Endothelial cell of umbilical vein (primary cell): Measurements from ENCODE around the gene PIP4K2C. TPM values are rescaled to one million over a fixed set of nuclear protein-coding genes. Genes with fewer than 3 reads are reported as not detected.

Experiments used
- BruUV-seq: library from RNA; stranded (reverse); fragments of 400-500 nt; replicated peaks from 2 replicates; lab custom pipeline; 2021; lab: Mats Ljungman, UMichigan
- CTCF ChIA-PET: fragments of 300-600, 350-600 bp; sonication (Branson Sonifier 250); formaldehyde crosslinking; loops from one replicate; lab custom pipeline; 2021; ENCODE audit warnings: antibody characterized with exemption, inconsistent platforms; lab: Charles Lee
- POLR2A ChIA-PET: fragments of 300-600, 350-600 bp; sonication (Branson Sonifier 250); formaldehyde crosslinking; loops from one replicate; lab custom pipeline; 2021; ENCODE audit warnings: antibody characterized with exemption, inconsistent platforms; lab: Charles Lee
- DNase-seq: peaks from one replicate; pipeline ENCODE4 v3.0.0-alpha.2; 2011; ENCODE audit warnings: low read depth, low spot score
- FAIRE-seq: peaks from 2 replicates; lab custom pipeline; 2011; peaks lifted over from hg19 to GRCh38; lab: Jason Lieb, UNC
- H2AFZ ChIP-seq: 2 replicates; pipeline ENCODE4 v1.6.0; 2012; ENCODE audit warnings: low read depth, low read length, control low read depth, inconsistent platforms
- H3K27ac ChIP-seq: 2 replicates; pipeline ENCODE4 v1.5.1; 2011; ENCODE audit warnings: low read depth, mild to moderate bottlenecking, control low read depth, low read length, moderate library complexity; ENCODE audit not compliant: insufficient read depth
- H3K27me3 ChIP-seq, 2 experiments: 2 replicates each; pipeline versions ENCODE4 v1.6.0 to v1.6.1; 2011; ENCODE audit warnings: low read length in 2 of 2, mixed read lengths in 1 of 2; ENCODE audit not compliant: control insufficient read depth in 2 of 2, insufficient read depth in 2 of 2
- H3K36me3 ChIP-seq, 2 experiments: 2 replicates in 1 of 2; 3 replicates in 1 of 2; pipeline ENCODE4 v1.5.1; 2011; ENCODE audit warnings: low read length in 2 of 2, mild to moderate bottlenecking in 1 of 2, moderate library complexity in 1 of 2; ENCODE audit not compliant: control insufficient read depth in 2 of 2, insufficient read depth in 2 of 2; ENCODE audit errors: extremely low read depth in 1 of 2
- H3K4me1 ChIP-seq: 3 replicates; pipeline ENCODE4 v1.5.1; 2011; ENCODE audit warnings: mild to moderate bottlenecking, low read length; ENCODE audit not compliant: control insufficient read depth, insufficient read depth; ENCODE audit errors: extremely low read depth
- H3K4me2 ChIP-seq: 2 replicates; pipeline ENCODE4 v1.6.1; 2011; ENCODE audit warnings: low read length, control low read depth, mixed read lengths; ENCODE audit not compliant: insufficient read depth
- H3K4me3 ChIP-seq, 3 experiments: fragments of 200-600 bp in 1 of 3; sonication (generic), shearing (Covaris generic) in 1 of 3; replicated peaks in 1 of 3; 2 replicates each; pipeline ENCODE4 v1.5.1; 2011 to 2016; ENCODE audit warnings: control low read depth in 3 of 3, low read length in 3 of 3, mild to moderate bottlenecking in 2 of 3, inconsistent platforms in 1 of 3, low read depth in 1 of 3, moderate library complexity in 1 of 3; ENCODE audit not compliant: insufficient read depth in 1 of 3
- H3K79me2 ChIP-seq: 2 replicates; pipeline ENCODE4 v1.6.0; 2012; ENCODE audit warnings: low read length, inconsistent platforms; ENCODE audit not compliant: control insufficient read depth, insufficient read depth
- H3K9ac ChIP-seq: replicated peaks from 2 replicates; pipeline ENCODE3; 2011; ENCODE audit warnings: low read length, control low read depth; ENCODE audit not compliant: insufficient read depth; ENCODE audit errors: extremely low read depth
- H3K9me1 ChIP-seq: replicated peaks from 3 replicates; pipeline ENCODE4 v1.6.0; 2011; ENCODE audit warnings: mild to moderate bottlenecking, low read length; ENCODE audit not compliant: control insufficient read depth, insufficient read depth; ENCODE audit errors: extremely low read depth
- H3K9me3 ChIP-seq: replicated peaks from 2 replicates; pipeline ENCODE4 v1.5.1; 2012; ENCODE audit warnings: low read length, inconsistent platforms; ENCODE audit not compliant: control insufficient read depth, insufficient read depth
- H4K20me1 ChIP-seq: replicated peaks from 2 replicates; pipeline ENCODE3; 2011; ENCODE audit warnings: mild to moderate bottlenecking, low read length; ENCODE audit not compliant: control insufficient read depth, insufficient read depth; ENCODE audit errors: extremely low read depth
- GATA2 ChIP-seq: IDR thresholded peaks from 2 replicates; pipeline ENCODE4 v1.7.0; 2011; ENCODE audit warnings: low read depth, mild to moderate bottlenecking, moderate library complexity, mixed read lengths, low read length; ENCODE audit not compliant: insufficient read length, insufficient read depth
- JUN ChIP-seq: IDR thresholded peaks from 2 replicates; pipeline ENCODE4 v1.6.1; 2011; ENCODE audit warnings: borderline replicate concordance, low read depth; ENCODE audit not compliant: insufficient read length, insufficient read depth
- dilution Hi-C: fragments of 300-500 bp; cut with MboI; formaldehyde crosslinking; loops from one replicate; pipeline ENCODE4 v1.15.0; 2019; ENCODE audit warnings: low sequenced_read_pairs; ENCODE audit not compliant: extremely low pct_ligation_motif_present
- intact Hi-C: fragments of 100-400 bp; cut with micrococcal nuclease; formaldehyde crosslinking; loops from one replicate; pipeline ENCODE4 v1.10.0; 2022
- polyA plus RNA-seq, 4 experiments: library from polyadenylated mRNA; depleted of rRNA in 3 of 4; stranded (reverse) in 3 of 4; unstranded in 1 of 4; fragments of >200 nt; gene quantifications; 2 replicates each; pipeline versions ENCODE4 v1.2.1 to v1.2.3, GENCODE V29; 2011 to 2012; ENCODE audit warnings: missing spikeins in 1 of 4
- total RNA-seq: library from RNA; stranded (reverse); gene quantifications from 2 replicates; pipeline ENCODE4 v1.2.3, GENCODE V29; 2021
- TF ChIP-seq, protein P1 (sequence below): IDR thresholded peaks from 2 replicates; pipeline ENCODE4 v1.6.1; 2011; ENCODE audit not compliant: insufficient read depth, insufficient read length

PIP4K2C gene
- total and polyA plus RNA-seq, 2 donors (not counting 3 experiments of a cell fraction or from before 2014, with no cell fraction given): 10.5 to 11.5 TPM

DNA sequence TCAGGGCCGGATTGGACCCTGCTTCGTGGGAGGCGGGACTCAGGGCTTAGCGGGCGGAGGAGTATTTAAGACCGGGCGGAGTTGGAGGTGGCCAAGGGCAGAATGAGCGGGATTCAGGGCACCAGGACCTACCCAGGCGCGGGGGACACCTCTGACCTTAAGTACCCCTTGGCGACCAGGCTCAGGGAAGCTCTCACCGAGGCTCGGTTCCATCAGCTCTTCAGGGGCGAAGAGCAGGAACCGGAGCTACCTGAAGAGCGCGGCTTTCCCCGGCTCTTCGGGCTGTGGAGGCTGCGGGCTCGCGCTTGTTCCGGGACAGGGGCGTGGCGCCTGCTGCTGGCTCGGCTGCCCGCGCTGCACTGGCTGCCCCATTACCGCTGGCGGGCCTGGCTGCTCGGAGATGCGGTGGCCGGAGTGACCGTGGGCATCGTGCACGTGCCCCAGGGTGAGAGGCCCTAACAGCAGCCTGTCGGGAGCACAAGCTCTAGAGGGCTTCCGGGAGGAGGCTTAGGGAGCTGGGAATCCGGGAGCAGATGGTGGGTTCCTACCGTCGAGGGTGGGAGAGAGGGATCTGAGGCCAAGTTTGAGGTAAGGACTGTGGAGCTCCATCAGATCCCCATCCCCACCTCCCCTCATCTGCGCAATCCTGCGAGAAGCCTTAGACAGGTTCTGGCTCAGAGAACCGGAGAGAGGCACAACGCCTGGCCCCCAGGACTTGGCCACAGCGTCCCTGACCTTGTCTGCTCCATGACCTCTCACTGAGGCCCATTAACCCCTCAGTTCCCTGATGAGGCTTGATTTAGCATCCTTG lies 28.6 kb downstream of the PIP4K2C start:
- FAIRE-seq (no peak), DNase-seq (no peak)
- Histone ChIP-seq H3K27ac (no peak overlapping the region), H3K4me3 (no peak overlapping the region), H3K27me3 (peaks cover 50 to 55% of the 10 kb centered on the region in 2 experiments), H3K9me3 (no peaks in the 10 kb centered on the region), H3K36me3 (no peaks in the 10 kb centered on the region), H3K79me2 (no peaks in the 10 kb centered on the region), H4K20me1 (no peaks in the 10 kb centered on the region), H2AFZ (no peak overlapping the region), H3K9ac (no peak overlapping the region), H3K9me1 (no peaks in the 10 kb centered on the region), H3K4me2 (no peak overlapping the region), H3K4me1 (peaks cover 5% of the 10 kb centered on the region)
- CTCF ChIA-PET: interaction anchor here (1.2 to 3.4 kb wide), 5 partner anchors 8 to 40 kb away, joined by 3 to 113 read pairs (median 7); partner anchors contain the start of genes ARHGEF25 and B4GALNT1
- POLR2A ChIA-PET: interaction anchor here (1.8 kb wide), 1 partner anchor 28 kb away, joined by 6 read pairs; no protein-coding TSS in a partner anchor
- dilution Hi-C loops (no loop called here), intact Hi-C loops (loop anchor here (2.0 kb wide), 1 partner anchor 161 kb away; the partner anchor contains the start of gene GLI1)
- TF ChIP-seq JUN (no peak), GATA2 (no peak)
- TF ChIP-seq, protein P1, sequence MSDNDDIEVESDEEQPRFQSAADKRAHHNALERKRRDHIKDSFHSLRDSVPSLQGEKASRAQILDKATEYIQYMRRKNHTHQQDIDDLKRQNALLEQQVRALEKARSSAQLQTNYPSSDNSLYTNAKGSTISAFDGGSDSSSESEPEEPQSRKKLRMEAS: no peak
- no TSS peak for BruUV-seq
